UCSD-AML1 (cell line): ENCODE measurements around the gene NEU4.
"Not testable (repeated sequence)": the region's sequence is repeated elsewhere in the genome, so short reads cannot be mapped to it uniquely, and the experiment has no call there.

Source experiments
- DNase-seq: peaks from one replicate; lab custom pipeline; 2025; ENCODE audit not compliant: unreplicated experiment; lab: John Stamatoyannopoulos, UW

NEU4 gene

GRCh38 chr2:241798631-241799521, 10.1 kb upstream of the NEU4 start:
- DNase-seq, result no peak

- no peak for DNase-seq
Observed at GRCh38 chr2:241799522-241800197, 9.3 kb upstream of the NEU4 start.

GRCh38 chr2:241800198-241800903, 8.6 kb upstream of the NEU4 start:
- DNase-seq, result not testable (repeated sequence)

- DNase-seq, result no peak
Observed at GRCh38 chr2:241801611-241802420, 7.2 kb upstream of the NEU4 start.

GRCh38 chr2:241802421-241803318, 6.3 kb upstream of the NEU4 start:
- no peak for DNase-seq

GRCh38 chr2:241803387-241804325, 5.3 kb upstream of the NEU4 start:
- no peak for DNase-seq

GRCh38 chr2:241804326-241805229, 4.4 kb upstream of the NEU4 start:
- DNase-seq, result peak; percentile 64

GRCh38 chr2:241806217-241806616, 2.8 kb upstream of the NEU4 start:
- DNase-seq, result not testable (repeated sequence)

GRCh38 chr2:241808051-241808720, 807 bp upstream of the NEU4 start:
- DNase-seq, result no peak

GRCh38 chr2:241809383-241810306, 652 bp downstream of the NEU4 start:
- DNase-seq, result no peak

GRCh38 chr2:241810307-241811200, 1.6 kb downstream of the NEU4 start:
- no peak for DNase-seq

- no peak for DNase-seq
Observed at GRCh38 chr2:241811201-241811951, 2.4 kb downstream of the NEU4 start.

- DNase-seq, result no peak
Observed at GRCh38 chr2:241811952-241812729, 3.1 kb downstream of the NEU4 start.
